ENCODE data around the gene MIR17HG.
"Not testable (repeated sequence)": the region's sequence is repeated elsewhere in the genome, so short reads cannot be mapped to it uniquely, and the experiment has no call there.

MIR17HG gene

GRCh38 chr13:91318886-91319285, 28.6 kb upstream of the MIR17HG start:
- in situ Hi-C loops (cut with HindIII; ENCODE audit: low sequenced_read_pairs) = no loop called here
- no peak overlapping the region for H3K4me3 ChIP-seq (ENCODE audit: low read depth, low read length)
- no peak for TF ChIP-seq CTCF (IDR thresholded peaks at IDR 0.05; ENCODE audit: low read depth, low read length, missing control alignments)
- no peak for DNase-seq (ENCODE audit: low read depth)

DNA sequence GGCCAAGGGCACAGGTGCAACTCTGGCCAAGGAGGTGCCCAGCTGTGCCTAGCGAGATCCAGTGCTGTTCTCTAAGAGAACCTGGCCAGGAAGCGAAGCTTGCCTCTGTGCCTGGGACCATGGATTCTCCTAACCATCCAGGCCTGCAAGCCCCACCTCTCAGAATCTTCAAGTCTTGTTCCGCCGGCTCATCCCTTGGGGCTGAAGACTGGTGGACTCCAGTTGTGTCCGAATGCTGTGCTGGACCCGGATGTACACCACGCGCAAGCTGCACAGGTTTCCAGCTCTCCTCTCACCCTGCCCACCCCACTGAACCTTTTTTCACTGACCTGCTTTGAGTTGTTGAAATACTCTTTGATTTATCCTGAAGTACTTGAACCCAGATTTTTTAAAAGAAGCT, 27.5 kb upstream of the MIR17HG start:
- no peak for DNase-seq (ENCODE audit: low read depth)

DNA sequence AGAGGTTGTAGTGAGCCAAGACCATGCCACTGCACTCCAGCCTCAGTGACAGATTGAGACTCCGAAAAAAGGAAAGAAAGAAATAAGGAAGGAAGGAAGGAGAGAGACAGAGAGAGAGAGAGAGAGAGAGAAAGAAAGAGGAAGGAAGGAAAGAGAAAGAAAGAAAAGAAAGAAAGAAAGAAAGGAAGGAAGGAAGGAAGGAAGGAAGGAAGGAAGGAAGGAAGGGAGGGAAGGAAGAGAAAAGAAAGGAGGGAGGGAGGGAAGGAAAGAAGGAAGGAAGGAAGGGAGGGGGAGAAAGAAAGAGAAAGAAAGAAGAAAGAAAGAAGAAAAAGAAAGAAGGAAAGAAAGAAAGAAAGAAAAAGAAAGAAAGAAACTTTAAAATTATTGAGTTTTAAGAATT, 26.5 kb upstream of the MIR17HG start:
- H3K4me3 ChIP-seq (ENCODE audit: low read depth, low read length); DNase-seq (ENCODE audit: low read depth); in situ Hi-C loops (cut with HindIII; ENCODE audit: low sequenced_read_pairs): not testable (repeated sequence)

More for the DNA sequence above, 27.5 kb upstream of the MIR17HG start:
- in situ Hi-C loops (cut with HindIII; ENCODE audit: low sequenced_read_pairs) = no loop called here
- no peak for TF ChIP-seq CTCF (IDR thresholded peaks at IDR 0.05; ENCODE audit: low read depth, low read length, missing control alignments)
- H3K4me3 ChIP-seq (ENCODE audit: low read depth, low read length) = no peak overlapping the region

GRCh38 chr13:91323349-91323748, 24.1 kb upstream of the MIR17HG start:
- TF ChIP-seq CTCF (IDR thresholded peaks at IDR 0.05; ENCODE audit: low read depth, low read length, missing control alignments) = no peak
- in situ Hi-C loops (cut with HindIII; ENCODE audit: low sequenced_read_pairs) = no loop called here
- H3K4me3 ChIP-seq (ENCODE audit: low read depth, low read length) = no peak overlapping the region
- no peak for DNase-seq (ENCODE audit: low read depth)

- no peak for DNase-seq (ENCODE audit: low read depth)
- in situ Hi-C loops (cut with HindIII; ENCODE audit: low sequenced_read_pairs) = no loop called here
- no peak for TF ChIP-seq CTCF (IDR thresholded peaks at IDR 0.05; ENCODE audit: low read depth, low read length, missing control alignments)
- no peak overlapping the region for H3K4me3 ChIP-seq (ENCODE audit: low read depth, low read length)
Observed at GRCh38 chr13:91326146-91326545, 21.3 kb upstream of the MIR17HG start.

DNA sequence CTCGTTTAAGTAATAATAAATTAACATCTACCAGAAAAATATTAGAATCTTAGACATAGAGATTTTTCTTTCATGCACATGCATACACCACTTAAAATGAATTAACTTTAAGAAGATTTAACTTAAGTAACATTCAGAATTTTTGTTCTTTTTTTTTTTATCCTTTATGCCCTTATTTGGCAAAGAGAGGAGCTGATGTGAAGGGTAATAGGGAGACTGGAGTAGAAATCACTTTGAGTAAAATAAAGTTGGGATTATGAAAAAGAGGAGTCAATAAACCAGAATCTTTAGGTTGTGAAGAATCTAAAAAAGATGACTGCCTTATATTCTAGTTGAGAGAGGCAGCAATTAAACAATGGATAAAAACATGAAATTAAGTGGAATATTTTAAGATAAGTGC, 18.8 kb upstream of the MIR17HG start:
- no peak for DNase-seq (ENCODE audit: low read depth)
- no peak overlapping the region for H3K4me3 ChIP-seq (ENCODE audit: low read depth, low read length)
- in situ Hi-C loops (cut with HindIII; ENCODE audit: low sequenced_read_pairs) = no loop called here
- TF ChIP-seq CTCF (IDR thresholded peaks at IDR 0.05; ENCODE audit: low read depth, low read length, missing control alignments) = no peak

GRCh38 chr13:91329733-91330132, 17.8 kb upstream of the MIR17HG start:
- in situ Hi-C loops (cut with HindIII; ENCODE audit: low sequenced_read_pairs) = no loop called here
- no peak for TF ChIP-seq CTCF (IDR thresholded peaks at IDR 0.05; ENCODE audit: low read depth, low read length, missing control alignments)
- DNase-seq (ENCODE audit: low read depth) = no peak
- H3K4me3 ChIP-seq (ENCODE audit: low read depth, low read length) = no peak overlapping the region

Data from astrocyte of the cerebellum (primary cell).